A673 (cell line): ENCODE data around the gene SORCS3. TPM values are rescaled to one million over a fixed set of nuclear protein-coding genes. Genes with fewer than 3 reads are reported as not detected.

Experiments used
- BruUV-seq: library from RNA; stranded (reverse); fragments of 400-500 nt; replicated peaks from 2 replicates; lab custom pipeline; 2021; lab: Mats Ljungman, UMichigan
- CTCF ChIA-PET: fragments of 300-600 bp; sonication (Branson Sonifier 250); formaldehyde crosslinking; loops from one replicate; lab custom pipeline; 2022; ENCODE audit warnings: antibody characterized with exemption; lab: Charles Lee
- POLR2A ChIA-PET: fragments of 300-600 bp; sonication (Branson Sonifier 250); formaldehyde crosslinking; loops from one replicate; lab custom pipeline; 2022; ENCODE audit warnings: antibody characterized with exemption; ENCODE audit not compliant: low non-redundant PET; lab: Charles Lee
- DNase-seq: peaks from one replicate; pipeline ENCODE4 v3.0.0-alpha.2; 2015; ENCODE audit warnings: low spot score
- H3K27ac ChIP-seq: fragments of 200-600 bp; sonication (generic); 2 replicates; pipeline ENCODE4 v1.5.1; 2016; ENCODE audit warnings: mixed run types, low read depth, mild to moderate bottlenecking, mixed read lengths, antibody characterized with exemption, low read length; ENCODE audit not compliant: poor library complexity, severe bottlenecking
- H3K27me3 ChIP-seq: fragments of 200-600 bp; sonication (generic); replicated peaks from 2 replicates; pipeline ENCODE4 v1.6.1; 2017; ENCODE audit warnings: mixed run types, low read depth, mild to moderate bottlenecking, mixed read lengths, antibody characterized with exemption, low read length; ENCODE audit not compliant: insufficient read depth, poor library complexity
- H3K36me3 ChIP-seq: fragments of 200-600 bp; sonication (generic); 2 replicates; pipeline ENCODE4 v1.6.1; 2016; ENCODE audit warnings: mixed run types, mild to moderate bottlenecking, mixed read lengths, antibody characterized with exemption, low read length; ENCODE audit not compliant: insufficient read depth, poor library complexity, severe bottlenecking
- H3K4me1 ChIP-seq: fragments of 200-600 bp; sonication (generic); 2 replicates; pipeline ENCODE4 v1.6.1; 2017; ENCODE audit warnings: mixed run types, mild to moderate bottlenecking, mixed read lengths, antibody characterized with exemption, low read length; ENCODE audit not compliant: insufficient read depth, poor library complexity, severe bottlenecking
- H3K4me3 ChIP-seq: fragments of 200-600 bp; sonication (generic); 2 replicates; pipeline ENCODE4 v1.5.1; 2016; ENCODE audit warnings: low read depth, mixed run types, mild to moderate bottlenecking, mixed read lengths, low read length; ENCODE audit not compliant: poor library complexity, severe bottlenecking
- H3K9me3 ChIP-seq: fragments of 200-600 bp; sonication (generic); 2 replicates; pipeline ENCODE4 v1.6.1; 2016; ENCODE audit warnings: mixed run types, low read depth, mild to moderate bottlenecking, mixed read lengths, antibody characterized with exemption, low read length; ENCODE audit not compliant: poor library complexity, severe bottlenecking
- CTCF ChIP-seq: fragments of 300-800, 200-600 bp; sonication (generic); conservative IDR thresholded peaks from 2 replicates; pipeline ENCODE4 v1.5.1; 2017; ENCODE audit warnings: low read depth, mild to moderate bottlenecking, antibody characterized with exemption, low read length, moderate library complexity, mixed read lengths
- EZH2 ChIP-seq: fragments of 200-600 bp; sonication (generic); IDR thresholded peaks from 2 replicates; pipeline ENCODE4 v1.6.1; 2017; ENCODE audit warnings: borderline replicate concordance, low read depth, mild to moderate bottlenecking, mixed read lengths, antibody characterized with exemption, low read length; ENCODE audit not compliant: poor library complexity, severe bottlenecking
- intact Hi-C: fragments of 100-400 bp; cut with micrococcal nuclease; formaldehyde crosslinking; loops from one replicate; pipeline ENCODE4 v1.10.0; 2022; ENCODE audit not compliant: unreplicated experiment
- total RNA-seq: library from RNA; stranded (reverse); gene quantifications from 2 replicates; pipeline ENCODE4 v1.2.3, GENCODE V29; 2021

The SORCS3 gene
- total RNA-seq, 1 experiment from 2014 or later: not detected

- no TSS peak for BruUV-seq
- H3K4me1 ChIP-seq: no peaks in the 10 kb centered on the region
- ChIA-PET CTCF (no interaction called here), POLR2A (no interaction called here)
- DNase-seq: no peak
- H3K4me3 ChIP-seq: no peak overlapping the region
- H3K27ac ChIP-seq: no peak overlapping the region
- no peaks in the 10 kb centered on the region for H3K9me3 ChIP-seq
- peaks cover 17% of the 10 kb centered on the region for H3K27me3 ChIP-seq
- no peaks in the 10 kb centered on the region for H3K36me3 ChIP-seq
- TF ChIP-seq CTCF (no peak), EZH2 (no peak)
- intact Hi-C loops: no loop called here
Measured at GRCh38 chr10:104689547-104689946, 48.5 kb downstream of the SORCS3 start.

GRCh38 chr10:104690101-104690500 is 49.0 kb downstream of the SORCS3 start:
- POLR2A ChIA-PET: no interaction called here

GRCh38 chr10:104690959-104691358 is 49.9 kb downstream of the SORCS3 start:
- ChIA-PET POLR2A (no interaction called here), CTCF (no interaction called here)

More at GRCh38 chr10:104690101-104690500, 49.0 kb downstream of the SORCS3 start:
- Histone ChIP-seq H3K27me3 (peaks cover 17% of the 10 kb centered on the region), H3K36me3 (no peaks in the 10 kb centered on the region), H3K4me3 (no peak overlapping the region), H3K4me1 (no peaks in the 10 kb centered on the region), H3K27ac (no peak overlapping the region), H3K9me3 (no peaks in the 10 kb centered on the region)
- intact Hi-C loops: no loop called here
- CTCF ChIA-PET: no interaction called here
- no TSS peak for BruUV-seq
- TF ChIP-seq CTCF (no peak), EZH2 (no peak)
- DNase-seq: no peak

More at GRCh38 chr10:104690959-104691358, 49.9 kb downstream of the SORCS3 start:
- Histone ChIP-seq H3K9me3 (no peaks in the 10 kb centered on the region), H3K27me3 (peaks cover 17% of the 10 kb centered on the region), H3K4me3 (no peak overlapping the region), H3K36me3 (no peaks in the 10 kb centered on the region), H3K27ac (no peak overlapping the region), H3K4me1 (no peaks in the 10 kb centered on the region)
- intact Hi-C loops: no loop called here
- TF ChIP-seq CTCF: no peak
- TF ChIP-seq EZH2: no peak
- no TSS peak for BruUV-seq
- no peak for DNase-seq
